Activated CD4-positive, alpha-beta T cell treated with anti-CD3 and anti-CD28 coated beads, Interleukin-2, amount 50 U/mL, for 48 hours (primary cell): Measurements from ENCODE around the gene BACH2.
"Not testable (repeated sequence)": the region's sequence is repeated elsewhere in the genome, so short reads cannot be mapped to it uniquely, and the experiment has no call there.

Experiments
- DNase-seq, 2 experiments: peaks; one replicate each; pipeline ENCODE4 v3.0.0-alpha.2; 2020

The BACH2 gene

GRCh38 chr6:90233213-90233612 lies 63.4 kb downstream of the BACH2 start:
- DNase-seq, result no peak

GRCh38 chr6:90231798-90232197 lies 64.8 kb downstream of the BACH2 start:
- no peak for DNase-seq

DNA sequence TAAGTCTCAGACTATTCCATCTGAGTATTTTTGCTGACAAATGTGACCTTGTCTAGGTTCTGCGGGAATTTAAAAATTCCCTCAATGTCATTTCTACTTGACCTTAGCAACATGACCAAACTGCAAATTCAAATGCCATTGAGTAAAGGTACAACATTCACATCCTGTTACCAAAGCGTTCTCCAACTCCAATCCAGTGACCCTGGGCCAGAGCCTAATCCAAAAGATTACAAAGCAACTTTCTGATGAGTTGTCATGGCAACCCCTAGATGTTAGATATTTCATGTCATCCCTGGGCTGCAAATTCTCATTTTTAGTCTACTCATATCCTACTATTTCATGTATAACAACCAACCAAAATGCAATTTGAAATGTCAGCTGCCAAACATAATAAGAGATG lies 65.3 kb downstream of the BACH2 start:
- no peak for DNase-seq

- DNase-seq, result no peak
Measured at GRCh38 chr6:90230548-90231215, 66.0 kb downstream of the BACH2 start.

- no peak for DNase-seq
Measured at GRCh38 chr6:90229331-90230010, 67.2 kb downstream of the BACH2 start.

DNA sequence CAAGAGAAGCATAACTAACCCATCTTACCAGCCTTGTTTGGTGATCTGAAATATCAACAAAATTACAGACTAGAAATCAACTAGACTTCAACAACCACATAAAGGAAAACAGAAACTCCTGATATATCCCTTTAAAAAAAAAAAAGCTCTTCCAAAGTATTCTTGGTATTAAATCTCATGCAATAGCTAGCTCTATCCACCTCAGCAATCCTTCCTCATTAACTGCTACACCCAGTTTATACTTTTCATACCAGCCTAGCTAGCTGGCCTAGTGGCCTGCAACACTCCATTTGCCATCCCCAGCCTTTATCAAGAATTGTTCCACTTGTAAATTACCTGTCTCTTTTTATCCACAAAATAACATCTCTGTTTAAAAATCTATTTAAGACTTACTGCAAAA lies 69.0 kb downstream of the BACH2 start:
- DNase-seq, result no peak

- no peak for DNase-seq
Measured at GRCh38 chr6:90227213-90227612, 69.4 kb downstream of the BACH2 start.

DNA sequence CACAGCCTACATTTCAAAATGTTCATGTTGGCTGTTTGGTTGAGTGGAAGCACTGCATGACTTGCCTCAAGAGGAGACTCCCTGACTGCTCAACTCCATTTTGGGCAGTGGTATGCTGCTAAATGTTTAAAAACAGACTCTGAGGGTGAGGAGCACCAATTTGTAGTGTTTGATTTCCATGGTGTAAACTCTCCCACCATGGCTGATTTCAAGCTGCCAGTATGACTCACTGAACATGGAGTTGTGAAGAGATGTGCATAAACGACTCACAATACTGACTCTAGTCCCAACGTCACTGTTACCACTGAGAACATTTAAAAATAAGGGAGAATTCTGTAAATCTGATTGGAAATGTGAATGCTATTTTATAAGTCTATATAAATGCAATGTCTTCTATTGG lies 70.4 kb downstream of the BACH2 start:
- DNase-seq, result no peak

- no peak for DNase-seq
Measured at GRCh38 chr6:90224196-90224595, 72.4 kb downstream of the BACH2 start.

- peak; percentile 37 to 59 for DNase-seq
Measured at GRCh38 chr6:90222724-90223198, 73.9 kb downstream of the BACH2 start.

DNA sequence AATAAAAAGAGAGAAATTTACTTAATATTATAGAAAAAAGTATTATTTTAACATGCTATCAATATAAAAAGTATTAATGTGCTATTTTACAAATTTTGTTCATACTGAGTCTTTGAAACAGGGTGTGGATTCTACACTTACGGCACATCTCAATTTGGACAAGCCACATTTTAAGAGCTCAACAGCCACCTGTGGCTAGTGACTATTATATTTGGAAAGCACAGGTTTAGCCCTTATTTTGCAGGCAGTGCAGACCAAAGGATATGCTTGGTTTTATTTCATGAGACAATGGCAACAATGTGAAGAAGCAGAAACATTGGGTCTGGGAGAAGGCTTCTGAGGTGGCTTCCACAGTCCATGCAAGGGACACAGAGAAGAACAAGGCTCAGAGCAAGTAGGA lies 74.6 kb downstream of the BACH2 start:
- no peak for DNase-seq

- DNase-seq, result no peak
Measured at GRCh38 chr6:90221403-90221802, 75.2 kb downstream of the BACH2 start.

DNA sequence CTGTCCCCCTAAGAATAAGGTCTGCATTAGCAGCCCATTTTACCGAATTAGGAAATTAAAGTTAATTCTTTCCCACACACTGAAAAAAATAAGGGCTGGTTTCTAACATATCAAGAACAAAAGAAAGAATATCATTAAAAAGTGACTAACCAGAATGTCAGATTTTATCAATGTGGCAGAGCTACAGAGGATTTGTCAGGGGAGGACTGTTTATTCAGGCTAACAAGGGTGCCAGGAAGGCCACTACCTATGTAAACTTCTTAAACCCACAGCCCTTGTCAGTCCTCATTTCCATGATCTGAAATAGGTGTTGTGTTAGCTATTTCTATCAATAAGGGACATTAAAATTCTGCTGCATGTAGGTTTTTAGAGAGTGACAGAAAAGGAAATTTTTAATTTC lies 76.4 kb downstream of the BACH2 start:
- DNase-seq, result no peak

DNA sequence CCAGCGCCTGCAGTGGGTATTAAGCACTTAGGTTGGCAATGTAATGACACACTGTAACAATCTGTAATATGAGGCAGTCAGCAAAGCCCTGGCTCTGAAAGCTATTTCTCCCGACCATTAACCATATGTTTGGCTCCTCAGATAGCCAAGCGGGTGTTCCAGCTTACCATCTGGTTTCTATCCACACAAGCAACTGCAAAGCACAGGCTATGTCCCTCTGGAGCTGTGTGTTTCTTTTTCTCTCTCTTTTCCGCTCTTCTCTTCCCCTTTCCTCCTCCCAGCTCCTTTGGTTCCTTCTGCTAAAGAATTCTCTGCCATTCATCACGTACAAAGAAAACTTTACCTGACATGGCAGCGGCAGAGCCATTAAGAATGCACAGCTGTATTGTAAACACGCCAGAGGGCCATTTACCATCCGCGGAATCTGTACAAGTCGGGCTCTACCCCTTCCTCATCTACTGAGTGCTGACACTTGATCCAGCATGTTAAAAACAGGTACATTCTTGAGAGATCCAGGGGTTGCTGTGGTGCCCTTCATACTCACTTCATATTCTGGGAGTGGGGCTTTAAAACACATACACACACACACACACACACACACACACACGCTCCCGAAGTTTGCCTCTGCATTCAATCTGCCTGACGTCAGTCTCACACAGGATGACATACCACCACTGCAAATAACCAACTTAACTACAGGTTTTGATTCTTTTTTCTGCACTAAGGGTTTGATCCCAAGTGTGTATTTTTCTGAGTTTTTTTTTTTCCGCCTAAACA lies 77.2 kb downstream of the BACH2 start:
- no peak for DNase-seq

- no peak for DNase-seq
Measured at GRCh38 chr6:90218959-90219208, 77.8 kb downstream of the BACH2 start.

GRCh38 chr6:90217506-90218127 lies 79.0 kb downstream of the BACH2 start:
- no peak for DNase-seq

DNA sequence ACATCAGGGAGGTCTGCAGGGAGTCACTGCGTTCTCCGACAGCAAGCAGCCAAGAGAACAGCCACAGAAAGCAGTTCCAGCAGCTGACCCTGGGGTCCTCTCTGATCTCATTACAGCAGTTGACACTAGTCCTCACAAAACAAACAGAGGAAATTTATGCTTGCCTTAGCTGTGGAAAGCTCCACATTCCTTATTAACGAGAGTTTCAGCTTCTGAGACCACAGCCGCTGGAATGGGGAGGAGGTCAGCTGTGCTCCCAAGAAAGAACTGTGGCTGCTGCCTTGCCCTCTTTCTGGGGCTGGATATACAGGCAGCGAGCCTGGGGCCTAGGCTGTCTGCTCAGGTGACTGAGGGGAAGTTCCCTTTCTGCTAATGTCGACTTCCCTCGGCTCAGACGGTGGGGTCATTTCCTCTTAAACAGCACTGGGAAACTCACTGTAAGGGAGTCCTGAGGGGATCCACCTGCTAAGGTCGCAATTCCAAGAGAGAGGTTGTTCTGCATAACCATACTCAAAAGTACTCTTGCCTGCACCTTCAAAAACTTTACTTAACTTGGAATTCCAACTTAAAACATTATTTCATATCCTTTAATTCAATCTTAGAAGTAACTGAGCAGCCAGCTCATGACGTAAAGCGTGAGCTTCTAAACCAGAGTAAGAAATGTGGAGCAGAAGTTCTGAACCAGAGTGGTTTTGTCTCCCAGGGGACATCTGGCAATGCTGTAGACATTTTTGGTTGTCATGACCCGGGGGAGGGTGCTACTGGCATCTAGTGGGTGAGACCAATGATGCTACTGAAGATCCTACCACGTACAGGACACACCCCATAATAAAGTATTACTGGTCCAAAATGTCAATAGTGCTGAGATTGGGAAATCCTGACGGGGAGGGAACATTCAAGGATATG lies 80.3 kb downstream of the BACH2 start:
- peak in 1 of 2 experiments; percentile 44 for DNase-seq

- DNase-seq, result no peak
Measured at GRCh38 chr6:90214966-90215365, 81.7 kb downstream of the BACH2 start.

DNA sequence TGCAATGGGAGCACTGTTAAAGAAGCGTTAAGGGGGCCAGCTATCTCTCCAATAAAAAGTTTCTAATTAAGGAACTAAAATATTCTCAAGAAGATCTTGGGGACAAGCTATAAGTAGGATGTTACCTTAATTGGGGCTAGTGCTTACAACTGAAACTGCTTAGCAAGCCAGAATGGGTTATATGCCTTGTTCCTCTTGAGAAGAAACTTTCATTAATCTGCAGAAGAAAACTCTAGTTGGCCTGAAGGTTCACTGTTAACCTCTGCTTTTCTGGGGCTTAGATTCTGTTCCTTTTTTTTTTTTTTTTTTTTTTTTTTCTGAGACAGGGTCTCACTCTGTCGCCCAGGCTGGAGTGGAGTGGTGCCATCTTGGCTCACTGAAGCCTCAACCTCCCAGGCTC lies 82.2 kb downstream of the BACH2 start:
- DNase-seq, result no peak

DNA sequence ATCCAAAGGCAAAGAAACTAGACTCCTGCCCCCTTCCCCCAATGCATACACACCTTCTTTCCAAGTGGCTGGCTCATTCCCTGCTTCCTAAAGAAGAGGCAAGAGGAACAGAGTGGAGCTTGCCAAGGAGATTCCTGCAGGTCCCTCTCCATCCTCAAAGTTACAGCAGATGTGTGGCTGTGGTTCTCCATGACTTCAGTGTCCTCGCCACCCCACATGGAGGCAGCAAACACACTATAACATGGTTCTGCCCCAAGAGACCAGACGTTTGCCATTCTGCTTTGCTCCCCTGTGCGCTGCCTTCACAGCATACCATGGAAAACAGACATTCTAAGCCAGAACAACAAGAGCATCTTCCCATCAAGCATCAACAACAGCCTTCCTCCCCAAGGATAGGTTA lies 84.4 kb downstream of the BACH2 start:
- no peak for DNase-seq

DNA sequence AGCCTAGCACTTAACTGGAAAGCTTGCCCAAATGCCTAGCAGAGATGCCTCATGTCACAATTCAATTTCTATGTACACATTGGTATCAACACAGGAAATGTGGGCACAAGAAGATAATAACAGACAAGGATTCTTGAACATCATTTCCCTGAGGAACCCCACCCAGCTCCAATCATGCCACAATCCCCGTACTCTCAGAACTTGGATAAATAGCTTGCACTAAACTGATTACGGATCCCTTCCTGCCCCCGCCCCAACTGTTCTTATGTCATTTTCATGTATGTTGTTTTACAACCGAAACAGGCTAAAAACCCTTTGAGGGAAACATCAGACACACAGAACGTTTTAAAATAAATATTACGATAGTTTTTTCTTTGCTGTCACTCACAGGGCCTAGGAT lies 87.1 kb downstream of the BACH2 start:
- no peak for DNase-seq

- not testable (repeated sequence) for DNase-seq
Measured at GRCh38 chr6:90208690-90209089, 88.0 kb downstream of the BACH2 start.
